Measurements from ENCODE around the gene LONRF3.
A peak's percentile ranks its signal among the peaks of the same experiment; 100 is the strongest.

Gene LONRF3

GRCh38 chrX:119067023-119067739, 92.8 kb downstream of the LONRF3 start:
- TF ChIP-seq ZNF565 (CRISPR knock-in tag; conservative IDR thresholded peaks at IDR 0.05; ENCODE audit: low read depth) (no peak), CSDC2 (CRISPR knock-in tag; IDR thresholded peaks at IDR 0.05) (no peak), CSRNP3 (CRISPR knock-in tag; IDR thresholded peaks at IDR 0.05) (no peak), ZNF70 (CRISPR knock-in tag; IDR thresholded peaks at IDR 0.05) (no peak), ZFP3 (CRISPR knock-in tag; IDR thresholded peaks at IDR 0.05) (no peak), BACH2 (CRISPR knock-in tag; IDR thresholded peaks at IDR 0.05; ENCODE audit: borderline replicate concordance) (no peak), ZNF8 (CRISPR knock-in tag; IDR thresholded peaks at IDR 0.05) (no peak), CREB5 (CRISPR knock-in tag; IDR thresholded peaks at IDR 0.05; ENCODE audit: low read depth) (no peak)
- ATAC-seq: peak; percentile 79
